Esophagus squamous epithelium (tissue), 5 donors: ENCODE results near the gene BLVRA. TPM values are rescaled to one million over a fixed set of nuclear protein-coding genes. Genes with fewer than 3 reads are reported as not detected.

Experiments
- DNase-seq: peaks from one replicate; lab custom pipeline; 2025; lab: John Stamatoyannopoulos, UW
- H3K27ac ChIP-seq, 4 donors: fragments of 200-600 bp; sonication (generic); one replicate each; pipeline ENCODE4 v1.5.1; 2016 to 2019; ENCODE audit warnings: mild to moderate bottlenecking in 1 of 4
- H3K27me3 ChIP-seq, 4 donors: fragments of 200-600 bp; sonication (generic); 1 replicate in 3 of 4; 2 replicates in 1 of 4; pipeline versions ENCODE4 v1.5.1 to v1.6.0; 2017 to 2021; ENCODE audit warnings: antibody characterized with exemption in 1 of 4
- H3K36me3 ChIP-seq, 3 donors: fragments of 200-600 bp; sonication (generic); one replicate each; pipeline ENCODE4 v1.5.1; 2016 to 2019
- H3K4me1 ChIP-seq, 3 donors: fragments of 200-600 bp; sonication (generic); one replicate each; pipeline ENCODE4 v1.5.1; 2017 to 2019
- H3K4me3 ChIP-seq, 4 donors: fragments of 200-600 bp; sonication (generic); 1 replicate in 3 of 4; 2 replicates in 1 of 4; pipeline ENCODE4 v1.5.1; 2016 to 2019; ENCODE audit warnings: mild to moderate bottlenecking in 2 of 4, moderate library complexity in 1 of 4
- H3K9me3 ChIP-seq, 3 donors: fragments of 200-600 bp; sonication (generic); one replicate each; pipeline ENCODE4 v1.5.1; 2016 to 2019
- CTCF ChIP-seq, 6 experiments: fragments of 450-650 bp in 4 of 6; fragments of 200-600 bp in 2 of 6; sonication (generic) in 2 of 6; IDR thresholded peaks; one replicate each; pipeline ENCODE4 v1.5.1; 2016 to 2019; ENCODE audit warnings: antibody characterized with exemption in 6 of 6, mild to moderate bottlenecking in 4 of 6, moderate library complexity in 4 of 6
- POLR2A ChIP-seq, 4 donors: fragments of 450-650 bp; IDR thresholded peaks; one replicate each; pipeline ENCODE4 v1.6.1; 2017; ENCODE audit warnings: antibody characterized with exemption in 4 of 4, mild to moderate bottlenecking in 4 of 4, moderate library complexity in 3 of 4
- WGBS, 2 donors: methylation state at CpG; one replicate each; pipeline ENCODE4 v1.1.5; 2018; 5-methylcytosine and 5-hydroxymethylcytosine counted together
- intact Hi-C: fragments of 100-400 bp; cut with DNase I; formaldehyde crosslinking; loops from one replicate; pipeline ENCODE4 v1.15.0; 2022
- total RNA-seq, 4 donors: library from RNA; depleted of rRNA; stranded (reverse); fragments of >200 nt; gene quantifications; one replicate each; pipeline ENCODE4 v1.1.0, GENCODE V29; 2016
- donor health status: DM: yes; HTN: yes; CAD: no.

BLVRA gene
- total RNA-seq, 4 donors from 2014 or later: 34.2 to 83.2 (median 60.4) TPM

GRCh38 chr7:43843296-43843695, 84.8 kb downstream of the BLVRA start:
- WGBS, 2 donors: 93 to 97% methylated on average over 4 of the region's 4 CpGs
- no peaks in the 10 kb centered on the region for H3K36me3 ChIP-seq
- no peak for DNase-seq
- intact Hi-C loops: no loop called here
- peaks cover 0 to 9% (median 4%) of the 10 kb centered on the region in 3 donors for H3K4me1 ChIP-seq
- H3K27me3 ChIP-seq: no peaks in the 10 kb centered on the region
- no peak overlapping the region for H3K27ac ChIP-seq
- no peak overlapping the region for H3K4me3 ChIP-seq
- H3K9me3 ChIP-seq: no peaks in the 10 kb centered on the region
- TF ChIP-seq CTCF (IDR thresholded peaks at IDR 0.05): no peak
- TF ChIP-seq POLR2A (IDR thresholded peaks at IDR 0.05): no peak

DNA sequence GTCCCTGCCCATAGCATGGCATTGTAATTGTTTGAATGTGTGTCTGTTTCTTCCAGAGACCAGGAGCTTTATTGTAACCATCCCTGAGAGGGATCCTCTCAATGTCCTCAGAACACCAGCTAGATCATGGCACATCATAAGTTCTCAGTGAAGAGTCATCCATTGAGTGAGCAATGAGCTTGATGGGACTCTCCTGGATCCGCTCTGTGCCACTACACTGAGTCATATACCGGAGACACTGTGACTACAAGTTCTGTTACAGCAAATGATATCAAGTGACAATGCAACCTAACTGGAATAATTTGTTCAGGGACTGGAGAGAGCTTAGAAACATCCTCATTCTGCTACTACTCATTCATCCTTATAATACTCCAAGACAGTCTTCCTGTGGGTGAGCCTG, 85.8 kb downstream of the BLVRA start:
- intact Hi-C loops: no loop called here
- no peaks in the 10 kb centered on the region for H3K27me3 ChIP-seq
- no peak overlapping the region for H3K27ac ChIP-seq
- H3K9me3 ChIP-seq: no peaks in the 10 kb centered on the region
- no peak overlapping the region for H3K4me3 ChIP-seq
- TF ChIP-seq CTCF (IDR thresholded peaks at IDR 0.05) (no peak), POLR2A (IDR thresholded peaks at IDR 0.05) (no peak)
- H3K36me3 ChIP-seq: no peaks in the 10 kb centered on the region
- 45 to 70% methylated on average over 2 of the region's 2 CpGs for WGBS, 2 donors
- no peak for DNase-seq
- H3K4me1 ChIP-seq: peaks cover 0 to 1% (median under 1%) of the 10 kb centered on the region in 3 donors

DNA sequence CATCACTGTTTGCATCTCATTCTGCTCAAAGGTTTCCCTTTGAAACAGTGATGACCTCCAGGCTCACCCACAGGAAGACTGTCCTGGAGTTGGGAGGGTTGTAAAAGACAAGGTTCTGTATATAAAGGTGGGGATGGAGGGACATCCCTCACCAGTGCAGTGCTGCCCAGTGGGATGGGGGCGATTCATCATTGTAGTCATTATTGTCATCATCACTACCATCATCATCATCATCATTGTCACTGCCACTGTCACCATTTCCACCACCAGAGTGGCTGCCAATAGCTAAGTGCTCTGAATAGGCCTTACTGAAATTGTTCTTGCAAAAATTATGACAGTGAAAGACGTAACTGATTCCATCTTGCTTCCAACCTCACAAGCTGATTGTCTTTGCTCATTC, 86.2 kb downstream of the BLVRA start:
- TF ChIP-seq CTCF (IDR thresholded peaks at IDR 0.05) (no peak), POLR2A (IDR thresholded peaks at IDR 0.05) (no peak)
- DNase-seq: no peak
- WGBS, 2 donors: 67 to 73% methylated on average over 2 of the region's 2 CpGs
- H3K9me3 ChIP-seq: no peaks in the 10 kb centered on the region
- H3K27me3 ChIP-seq: no peaks in the 10 kb centered on the region
- no peak overlapping the region for H3K4me3 ChIP-seq
- H3K4me1 ChIP-seq: no peaks in the 10 kb centered on the region
- H3K27ac ChIP-seq: no peak overlapping the region
- intact Hi-C loops: no loop called here
- no peaks in the 10 kb centered on the region for H3K36me3 ChIP-seq

- TF ChIP-seq CTCF (IDR thresholded peaks at IDR 0.05): no peak
- TF ChIP-seq POLR2A (IDR thresholded peaks at IDR 0.05): no peak
- Histone ChIP-seq H3K4me3 (no peak overlapping the region), H3K9me3 (no peaks in the 10 kb centered on the region), H3K36me3 (no peaks in the 10 kb centered on the region), H3K27ac (no peak overlapping the region), H3K4me1 (no peaks in the 10 kb centered on the region), H3K27me3 (no peaks in the 10 kb centered on the region)
- no peak for DNase-seq
- 43 to 66% methylated on average over 3 of the region's 4 CpGs for WGBS, 2 donors
- intact Hi-C loops: no loop called here
Measured at GRCh38 chr7:43847496-43847895, 89.0 kb downstream of the BLVRA start.

- no peaks in the 10 kb centered on the region for H3K27me3 ChIP-seq
- intact Hi-C loops: no loop called here
- no peak overlapping the region for H3K27ac ChIP-seq
- no peak overlapping the region for H3K4me3 ChIP-seq
- H3K36me3 ChIP-seq: no peaks in the 10 kb centered on the region
- 56 to 59% methylated on average over 2 of the region's 2 CpGs for WGBS, 2 donors
- TF ChIP-seq POLR2A (IDR thresholded peaks at IDR 0.05) (no peak), CTCF (IDR thresholded peaks at IDR 0.05) (no peak)
- DNase-seq: no peak
- no peaks in the 10 kb centered on the region for H3K9me3 ChIP-seq
- H3K4me1 ChIP-seq: no peaks in the 10 kb centered on the region
Measured at GRCh38 chr7:43849047-43849446, 90.6 kb downstream of the BLVRA start.
